BJ (cell line): Measurements from ENCODE around the gene KMT5B. TPM values are rescaled to one million over a fixed set of nuclear protein-coding genes. Genes with fewer than 3 reads are reported as not detected.
A peak's percentile ranks its signal among the peaks of the same experiment; 100 is the strongest.

Experiments used
- CTCF ChIA-PET: fragments of 350-600 bp; formaldehyde crosslinking; extraction: SDS; loops from one replicate; lab custom pipeline; 2021; ENCODE audit warnings: antibody characterized with exemption, inconsistent platforms; lab: Yijun Ruan, JAX
- POLR2A ChIA-PET: fragments of 300-600 bp; sonication (Branson Sonifier 250); formaldehyde crosslinking; extraction: SDS; loops from one replicate; lab custom pipeline; 2021; ENCODE audit warnings: antibody characterized with exemption; lab: Charles Lee
- DNase-seq: peaks from one replicate; pipeline ENCODE4 v3.0.0-alpha.2; 2011; ENCODE audit warnings: low read depth
- H3K27me3 ChIP-seq: 2 replicates; pipeline ENCODE4 v1.6.0; 2011; ENCODE audit warnings: low read length; ENCODE audit not compliant: control insufficient read depth, insufficient read depth
- H3K36me3 ChIP-seq: 2 replicates; pipeline ENCODE4 v1.5.1; 2011; ENCODE audit warnings: low read length; ENCODE audit not compliant: control insufficient read depth, insufficient read depth
- H3K4me3 ChIP-seq: 2 replicates; pipeline ENCODE4 v1.5.1; 2011; ENCODE audit warnings: low read depth, mild to moderate bottlenecking, control low read depth, low read length
- polyA plus RNA-seq: library from polyadenylated mRNA; depleted of rRNA; stranded (reverse); fragments of >200 nt; gene quantifications from 2 replicates; pipeline ENCODE4 v1.2.3, GENCODE V29; 2011
- TF ChIP-seq, protein P1 (sequence below): IDR thresholded peaks from 2 replicates; pipeline ENCODE4 v1.5.1; 2011; ENCODE audit warnings: low read depth, mild to moderate bottlenecking, control low read depth, inconsistent platforms, low read length, moderate library complexity; ENCODE audit not compliant: insufficient read depth

The KMT5B gene
- polyA plus RNA-seq, 1 experiment: 7.3 TPM

- TF ChIP-seq, protein P1, sequence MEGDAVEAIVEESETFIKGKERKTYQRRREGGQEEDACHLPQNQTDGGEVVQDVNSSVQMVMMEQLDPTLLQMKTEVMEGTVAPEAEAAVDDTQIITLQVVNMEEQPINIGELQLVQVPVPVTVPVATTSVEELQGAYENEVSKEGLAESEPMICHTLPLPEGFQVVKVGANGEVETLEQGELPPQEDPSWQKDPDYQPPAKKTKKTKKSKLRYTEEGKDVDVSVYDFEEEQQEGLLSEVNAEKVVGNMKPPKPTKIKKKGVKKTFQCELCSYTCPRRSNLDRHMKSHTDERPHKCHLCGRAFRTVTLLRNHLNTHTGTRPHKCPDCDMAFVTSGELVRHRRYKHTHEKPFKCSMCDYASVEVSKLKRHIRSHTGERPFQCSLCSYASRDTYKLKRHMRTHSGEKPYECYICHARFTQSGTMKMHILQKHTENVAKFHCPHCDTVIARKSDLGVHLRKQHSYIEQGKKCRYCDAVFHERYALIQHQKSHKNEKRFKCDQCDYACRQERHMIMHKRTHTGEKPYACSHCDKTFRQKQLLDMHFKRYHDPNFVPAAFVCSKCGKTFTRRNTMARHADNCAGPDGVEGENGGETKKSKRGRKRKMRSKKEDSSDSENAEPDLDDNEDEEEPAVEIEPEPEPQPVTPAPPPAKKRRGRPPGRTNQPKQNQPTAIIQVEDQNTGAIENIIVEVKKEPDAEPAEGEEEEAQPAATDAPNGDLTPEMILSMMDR: no peak
- Histone ChIP-seq H3K4me3 (no peak overlapping the region), H3K36me3 (no peaks in the 10 kb centered on the region), H3K27me3 (no peaks in the 10 kb centered on the region)
- CTCF ChIA-PET: no interaction called here
- DNase-seq: no peak
- POLR2A ChIA-PET: no interaction called here
Observed at GRCh38 chr11:68135161-68135560, 77.9 kb downstream of the KMT5B start.

DNA sequence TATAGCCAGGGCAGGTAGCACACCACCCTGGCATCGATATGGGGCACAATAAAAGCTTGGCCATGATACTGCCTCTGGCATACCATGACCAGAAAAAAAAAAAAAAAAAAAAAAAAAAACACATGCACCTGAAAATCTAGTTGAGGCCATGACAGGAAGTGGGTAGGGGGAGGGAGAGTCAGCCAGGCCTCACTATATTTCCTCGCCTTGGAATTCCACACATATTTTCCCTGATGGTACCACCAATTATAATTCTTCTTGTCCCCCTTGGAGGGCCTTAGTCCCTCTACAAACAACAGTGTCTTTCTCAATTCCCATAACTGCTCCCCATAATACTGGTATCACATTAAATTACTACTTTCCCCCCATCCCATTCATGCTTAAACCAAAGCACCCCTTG, 79.3 kb downstream of the KMT5B start:
- no peak for DNase-seq
- Histone ChIP-seq H3K4me3 (no peak overlapping the region), H3K27me3 (no peaks in the 10 kb centered on the region), H3K36me3 (no peaks in the 10 kb centered on the region)
- CTCF ChIA-PET: interaction anchor here (0.6 kb wide), 1 partner anchor 301 kb away, joined by 3 read pairs; no protein-coding TSS in a partner anchor
- TF ChIP-seq, protein P1: no peak
- POLR2A ChIA-PET: no interaction called here

DNA sequence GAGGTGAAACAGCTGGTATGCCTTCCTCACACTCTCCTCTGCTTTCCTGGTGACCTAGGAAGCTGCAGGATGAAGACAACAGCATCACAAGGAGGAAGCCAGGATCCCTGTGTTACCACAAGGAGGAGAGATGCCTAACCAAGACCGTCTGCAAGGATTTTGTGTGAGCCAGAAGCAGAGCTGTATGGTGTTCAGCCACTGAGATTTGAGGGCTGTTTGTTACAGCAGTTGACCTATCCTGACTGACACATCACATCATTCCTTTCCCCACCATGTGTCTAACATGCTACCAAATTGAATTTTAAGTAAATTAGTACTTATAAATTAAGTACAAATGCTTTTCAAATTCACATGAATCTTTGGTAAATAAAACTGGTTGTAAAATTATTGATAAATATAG, 83.0 kb downstream of the KMT5B start:
- TF ChIP-seq, protein P1: no peak
- DNase-seq: no peak
- ChIA-PET POLR2A (no interaction called here), CTCF (no interaction called here)
- no peaks in the 10 kb centered on the region for H3K27me3 ChIP-seq
- H3K4me3 ChIP-seq: no peak overlapping the region
- H3K36me3 ChIP-seq: no peaks in the 10 kb centered on the region

- ChIA-PET CTCF (no interaction called here), POLR2A (no interaction called here)
- H3K4me3 ChIP-seq: peak overlapping the region; percentile 46
- no peaks in the 10 kb centered on the region for H3K27me3 ChIP-seq
- TF ChIP-seq, protein P1: no peak
- H3K36me3 ChIP-seq: no peaks in the 10 kb centered on the region
- no peak for DNase-seq
Observed at GRCh38 chr11:68128682-68129327, 84.3 kb downstream of the KMT5B start.

GRCh38 chr11:68127714-68128681, 85.1 kb downstream of the KMT5B start:
- no peak for DNase-seq
- ChIA-PET POLR2A (no interaction called here), CTCF (interaction anchor here (0.7 kb wide), 1 partner anchor 11 kb away, joined by 4 read pairs; no protein-coding TSS in a partner anchor)
- TF ChIP-seq, protein P1: no peak
- Histone ChIP-seq H3K36me3 (no peaks in the 10 kb centered on the region), H3K4me3 (peak overlapping the region; percentile 46), H3K27me3 (no peaks in the 10 kb centered on the region)
